K562 (cell line): ENCODE results near the gene CHD2. TPM values are rescaled to one million over a fixed set of nuclear protein-coding genes. Genes with fewer than 3 reads are reported as not detected.

Experiments
- ATAC-seq: fragments of 200-7000 bp; cut with Tn5 transposase; 3 replicates; pipeline ENCODE4 v1.9.1; 2020; ENCODE audit warnings: moderate library complexity
- BruUV-seq: library from RNA; stranded (reverse); fragments of 400-500 nt; replicated peaks from 2 replicates; lab custom pipeline; 2021; lab: Mats Ljungman, UMichigan
- CTCF ChIA-PET: fragments of 300-600 bp; formaldehyde crosslinking; extraction: SDS; loops from one replicate; lab custom pipeline; 2021; ENCODE audit warnings: low intra/inter-chr PET ratio; lab: Yijun Ruan, JAX
- POLR2A ChIA-PET: fragments of 300-600, 350-650 bp; sonication (Branson Sonifier 250); formaldehyde crosslinking; extraction: SDS; loops from one replicate; lab custom pipeline; 2021; ENCODE audit warnings: antibody characterized with exemption, inconsistent platforms; lab: Yijun Ruan, JAX
- DNase-seq, 4 experiments: peaks; one replicate each; pipeline versions ENCODE4 v3.0.0 to v3.0.0-alpha.2; 2011 to 2018; ENCODE audit warnings: low spot score in 3 of 4, mixed read lengths in 3 of 4; ENCODE audit errors: extremely low read depth in 1 of 4
- FAIRE-seq: peaks from 2 replicates; lab custom pipeline; 2011; peaks lifted over from hg19 to GRCh38; lab: Jason Lieb, UNC
- H2AFZ ChIP-seq: 2 replicates; pipeline ENCODE4 v1.6.0; 2011; ENCODE audit warnings: low read depth, low read length, control low read depth, inconsistent platforms
- H3K27ac ChIP-seq: fragments of 200-600 bp; 3 replicates; pipeline ENCODE4 v1.8.0; 2011; ENCODE audit warnings: low read depth, mild to moderate bottlenecking, control low read depth, inconsistent platforms, low read length, moderate library complexity, mixed read lengths; ENCODE audit errors: extremely low read depth
- H3K27me3 ChIP-seq, 2 experiments: fragments of 300-600 bp in 1 of 2; 2 replicates in 1 of 2; 3 replicates in 1 of 2; pipeline versions ENCODE4 v1.6.0 to v1.8.0; 2011; ENCODE audit warnings: inconsistent platforms in 2 of 2, low read length in 2 of 2, mild to moderate bottlenecking in 1 of 2, mixed read lengths in 1 of 2, moderate library complexity in 1 of 2; ENCODE audit not compliant: control insufficient read depth in 2 of 2, insufficient read depth in 2 of 2
- H3K36me3 ChIP-seq: fragments of 300-600 bp; 3 replicates; pipeline ENCODE4 v1.8.0; 2011; ENCODE audit warnings: mild to moderate bottlenecking, low read length, inconsistent platforms; ENCODE audit not compliant: control insufficient read depth, insufficient read depth
- H3K4me1 ChIP-seq, 2 experiments: fragments of 200-600 bp in 1 of 2; replicated peaks in 1 of 2; 2 replicates in 1 of 2; 3 replicates in 1 of 2; pipeline versions ENCODE4 v1.5.1 to v1.8.0; 2011; ENCODE audit warnings: inconsistent platforms in 2 of 2, low read length in 2 of 2, mild to moderate bottlenecking in 1 of 2, mixed read lengths in 1 of 2, moderate library complexity in 1 of 2; ENCODE audit not compliant: control insufficient read depth in 2 of 2, insufficient read depth in 2 of 2
- H3K4me2 ChIP-seq: 2 replicates; pipeline ENCODE4 v1.6.1; 2011; ENCODE audit warnings: low read length, control low read depth, inconsistent platforms, mixed read lengths; ENCODE audit not compliant: insufficient read depth
- H3K4me3 ChIP-seq: fragments of 200-600 bp; sonication (generic), shearing (Covaris generic); 2 replicates; pipeline ENCODE4 v1.5.1; 2016; ENCODE audit warnings: control low read depth, inconsistent platforms
- H3K79me2 ChIP-seq: fragments of 200-600 bp; 3 replicates; pipeline ENCODE4 v1.8.0; 2011; ENCODE audit warnings: low read length, inconsistent platforms; ENCODE audit not compliant: control insufficient read depth, insufficient read depth
- H3K9ac ChIP-seq, 2 experiments: 2 replicates each; pipeline versions ENCODE4 v1.6.0 to v1.6.1; 2011; ENCODE audit warnings: low read depth in 2 of 2, low read length in 2 of 2, control low read depth in 1 of 2, inconsistent platforms in 1 of 2, mild to moderate bottlenecking in 1 of 2, mixed read lengths in 1 of 2; ENCODE audit not compliant: insufficient read depth in 1 of 2
- H3K9me1 ChIP-seq: one replicate; pipeline ENCODE4 v1.6.0; 2011; ENCODE audit warnings: inconsistent platforms, mild to moderate bottlenecking, low read length, moderate library complexity; ENCODE audit not compliant: control insufficient read depth, insufficient read depth
- H3K9me3 ChIP-seq: replicated peaks from 2 replicates; pipeline ENCODE4 v1.5.1; 2011; ENCODE audit warnings: low read depth, low read length, inconsistent platforms; ENCODE audit not compliant: control insufficient read depth, insufficient read depth
- H4K20me1 ChIP-seq: replicated peaks from 2 replicates; pipeline ENCODE4 v1.6.1; 2011; ENCODE audit warnings: low read length, inconsistent platforms, mixed read lengths; ENCODE audit not compliant: control insufficient read depth, insufficient read depth
- ADNP ChIP-seq: fragments of 200-800 bp; sonication (Bioruptor generic); IDR thresholded peaks from 2 replicates; pipeline ENCODE4 v1.6.1; 2016; ENCODE audit warnings: missing genetic modification characterization, missing compliant biosample characterization
- EGR1 ChIP-seq: fragments of 450-650 bp; conservative IDR thresholded peaks from 2 replicates; pipeline ENCODE4 v1.6.1; 2017; ENCODE audit warnings: mild to moderate bottlenecking
- ESRRA ChIP-seq: fragments of 450-650 bp; IDR thresholded peaks from 2 replicates; pipeline ENCODE4 v1.6.1; 2014; ENCODE audit warnings: low read depth, mild to moderate bottlenecking, moderate library complexity, borderline replicate concordance
- FOXJ2 ChIP-seq: fragments of 200-800 bp; sonication (Bioruptor generic); IDR thresholded peaks from 2 replicates; pipeline ENCODE4 v1.6.1; 2016; ENCODE audit warnings: missing genetic modification characterization, missing compliant biosample characterization
- FOXO4 ChIP-seq: fragments of 450-650 bp; formaldehyde crosslinking; IDR thresholded peaks from 2 replicates; pipeline ENCODE4 v1.4.0; 2020; ENCODE audit warnings: mild to moderate bottlenecking, moderate library complexity
- HDAC3 ChIP-seq: fragments of 450-650 bp; IDR thresholded peaks from 2 replicates; pipeline ENCODE4 v1.6.1; 2018; ENCODE audit warnings: borderline replicate concordance, mild to moderate bottlenecking, moderate library complexity; ENCODE audit not compliant: partially characterized antibody
- JUNB ChIP-seq: fragments of 450-650 bp; formaldehyde crosslinking; conservative IDR thresholded peaks from 2 replicates; pipeline ENCODE4 v1.4.0; 2020; ENCODE audit warnings: mild to moderate bottlenecking
- NBN ChIP-seq: fragments of 450-650 bp; IDR thresholded peaks from 2 replicates; pipeline ENCODE4 v1.6.1; 2016; ENCODE audit warnings: low read depth, mild to moderate bottlenecking
- NFATC3 ChIP-seq: fragments of 450-650 bp; IDR thresholded peaks from 2 replicates; pipeline ENCODE4 v1.6.1; 2017; ENCODE audit warnings: mild to moderate bottlenecking
- NFIC ChIP-seq: fragments of 450-650 bp; IDR thresholded peaks from 2 replicates; pipeline ENCODE4 v1.6.1; 2017; ENCODE audit warnings: mild to moderate bottlenecking, inconsistent platforms
- NRF1 ChIP-seq, 2 experiments: fragments of 450-650 bp; IDR thresholded peaks in 1 of 2; conservative IDR thresholded peaks in 1 of 2; 2 replicates each; pipeline ENCODE4 v1.6.1; 2014; ENCODE audit warnings: mild to moderate bottlenecking in 2 of 2
- OTX1 ChIP-seq: fragments of 450-650 bp; formaldehyde crosslinking; IDR thresholded peaks from 2 replicates; pipeline ENCODE4 v1.4.0; 2022; ENCODE audit warnings: mild to moderate bottlenecking
- PPARD ChIP-seq: fragments of 250-450 bp; sonication (Bioruptor Pico); IDR thresholded peaks from 2 replicates; pipeline ENCODE4 v1.8.0; 2022; ENCODE audit warnings: inconsistent platforms, mild to moderate bottlenecking, moderate library complexity
- TBL1XR1 ChIP-seq, 2 experiments: IDR thresholded peaks; 2 replicates each; pipeline ENCODE4 v1.6.1; 2012; ENCODE audit warnings: improper control_type of control experiment in 2 of 2, low read length in 2 of 2, mild to moderate bottlenecking in 1 of 2
- ZNF12 ChIP-seq: sonication (generic); formaldehyde crosslinking; IDR thresholded peaks from 2 replicates; pipeline ENCODE4 v1.4.0; 2020; ENCODE audit warnings: mild to moderate bottlenecking, missing genetic modification reagents
- ZNF212 ChIP-seq: fragments of 450-650 bp; formaldehyde crosslinking; IDR thresholded peaks from 2 replicates; pipeline ENCODE4 v1.4.0; 2020; ENCODE audit warnings: mild to moderate bottlenecking
- ZNF551 ChIP-seq: fragments of 250-450 bp; sonication (Bioruptor Pico); IDR thresholded peaks from 2 replicates; pipeline ENCODE4 v1.5.0; 2021; ENCODE audit warnings: mild to moderate bottlenecking, moderate library complexity
- ZNF766 ChIP-seq: fragments of 200-800 bp; sonication (Bioruptor generic); conservative IDR thresholded peaks from 2 replicates; pipeline ENCODE4 v1.6.1; 2016; ENCODE audit warnings: missing genetic modification characterization, missing compliant biosample characterization
- WGBS: fragments of 100-300 bp; shearing (Covaris generic); methylation state at CpG from one replicate; pipeline ENCODE4 v1.1.6; 2016; ENCODE audit warnings: low coverage, mixed read lengths; ENCODE audit not compliant: insufficient coverage; ENCODE audit errors: missing lambda C conversion rate; 5-methylcytosine and 5-hydroxymethylcytosine counted together
- in situ Hi-C: fragments of 300-500 bp; cut with MboI; formaldehyde crosslinking; loops from 4 replicates; pipeline ENCODE4 v1.15.0; 2018; ENCODE audit warnings: inconsistent platforms, mixed read lengths
- intact Hi-C: fragments of 100-400 bp; cut with micrococcal nuclease; formaldehyde crosslinking; loops from 2 replicates; pipeline ENCODE4 v1.14.2; 2022
- polyA plus RNA-seq, 8 experiments: library from polyadenylated mRNA; depleted of rRNA in 4 of 8; stranded (reverse) in 5 of 8; unstranded in 3 of 8; fragments of >200 nt; fragmentation: Nextera tagmentation in 2 of 8; fragmentation: Illumina TruSeq in 1 of 8; extraction: Ambion mirVana in 2 of 8; extraction: Trizol in 1 of 8; gene quantifications; 2 replicates each; pipeline versions ENCODE4 v1.2.1 to v1.2.3, GENCODE V29; 2011 to 2014; ENCODE audit warnings: inconsistent platforms in 1 of 8, missing spikeins in 1 of 8
- total RNA-seq, 7 experiments: library from RNA; depleted of rRNA in 6 of 7; stranded (reverse); fragments of >200 nt in 6 of 7; fragmentation: Illumina TruSeq in 2 of 7; extraction: Trizol in 2 of 7; gene quantifications; 2 replicates each; pipeline versions ENCODE4 v1.2.1 to v1.2.3, GENCODE V29; 2011 to 2021; ENCODE audit warnings: low replicate concordance in 1 of 7
- TF ChIP-seq, protein P1 (sequence below): fragments of 450-650 bp; formaldehyde crosslinking; IDR thresholded peaks from 2 replicates; pipeline ENCODE4 v1.4.0; 2020; ENCODE audit warnings: mild to moderate bottlenecking, moderate library complexity
- TF ChIP-seq, protein P2 (sequence below): fragments of 250-450 bp; sonication (Bioruptor Pico); IDR thresholded peaks from 2 replicates; pipeline ENCODE4 v1.4.0; 2020; ENCODE audit warnings: mild to moderate bottlenecking

The CHD2 gene
- total and polyA plus RNA-seq, 9 of the 15 experiments (the other 6 are each of a cell fraction or from before 2014, with no cell fraction given), result 38.9 to 70.8 (median 56.2) TPM

- TF ChIP-seq ADNP (tag), result no peak
- TF ChIP-seq TBL1XR1 (IDR thresholded peaks at IDR 0.05; ENCODE audit: low read length in 2 of 2), result no peak
- no peak for TF ChIP-seq JUNB (CRISPR knock-in tag)
- TF ChIP-seq NFATC3, result no peak
- TF ChIP-seq NFIC, result no peak
- TF ChIP-seq ZNF12 (CRISPR knock-in tag), result no peak
- no peak for TF ChIP-seq ZNF212
- no peak for TF ChIP-seq NBN
- no peak for TF ChIP-seq ZNF551 (CRISPR knock-in tag)
- TF ChIP-seq NRF1 (conservative IDR thresholded peaks at IDR 0.05 in 1 of 2, IDR thresholded peaks at IDR 0.05 in 1 of 2), result no peak
- no peak for TF ChIP-seq ESRRA
- TF ChIP-seq OTX1 (CRISPR knock-in tag), result no peak
Measured at GRCh38 chr15:92959219-92959618, 59.1 kb downstream of the CHD2 start (continued).

DNA sequence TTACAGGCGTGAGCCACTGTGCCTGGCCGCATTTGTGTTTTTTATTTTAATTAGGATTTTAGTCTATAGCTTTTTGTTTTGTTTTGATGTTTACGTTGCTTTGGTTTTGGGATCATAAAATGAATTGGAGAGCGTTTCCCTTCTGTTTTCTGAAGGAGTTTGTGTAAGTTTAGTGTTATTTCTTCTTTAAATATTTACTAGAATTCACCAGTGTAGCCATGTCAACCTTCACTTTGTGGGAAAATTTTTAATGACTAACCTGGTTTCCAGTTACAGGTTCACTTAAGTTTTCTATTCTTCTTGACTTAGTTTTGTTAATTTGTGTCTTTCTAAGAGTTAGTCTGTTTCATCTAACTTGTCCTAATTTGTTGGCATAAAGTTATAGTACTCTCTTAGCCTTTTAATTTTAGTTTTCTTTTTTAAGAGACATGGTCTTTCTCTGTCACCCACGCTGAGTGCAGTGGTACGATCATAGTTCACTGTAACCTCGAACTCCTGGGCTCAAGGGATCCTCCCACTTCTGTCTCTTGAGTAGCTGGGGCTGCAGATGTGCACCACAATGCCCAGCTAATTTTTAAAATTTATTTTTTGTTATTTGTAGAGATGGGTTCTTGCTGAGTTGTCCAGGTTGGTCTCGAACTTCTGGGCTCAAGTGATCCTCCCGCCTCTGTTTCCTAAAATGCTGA is 61.0 kb downstream of the CHD2 start:
- Histone ChIP-seq H3K9me3 (no peaks in the 10 kb centered on the region), H3K4me1 (no peaks in the 10 kb centered on the region), H3K27me3 (no peaks in the 10 kb centered on the region), H3K9me1 (no peaks in the 10 kb centered on the region), H3K79me2 (peaks cover 45% of the 10 kb centered on the region), H3K4me3 (no peak overlapping the region), H3K9ac (no peak overlapping the region), H2AFZ (no peak overlapping the region), H4K20me1 (no peaks in the 10 kb centered on the region), H3K4me2 (no peak overlapping the region), H3K27ac (no peak overlapping the region), H3K36me3 (peaks cover 80% of the 10 kb centered on the region)
- BruUV-seq, result no TSS peak
- ChIA-PET CTCF (no interaction called here), POLR2A (interaction anchor here (1.4 kb wide), 1 partner anchor 157 kb away, joined by 4 read pairs; no protein-coding TSS in a partner anchor)
- WGBS, result 91% methylated on average over 9 of the region's 9 CpGs
- intact Hi-C loops, result no loop called here
- TF ChIP-seq, protein P1, sequence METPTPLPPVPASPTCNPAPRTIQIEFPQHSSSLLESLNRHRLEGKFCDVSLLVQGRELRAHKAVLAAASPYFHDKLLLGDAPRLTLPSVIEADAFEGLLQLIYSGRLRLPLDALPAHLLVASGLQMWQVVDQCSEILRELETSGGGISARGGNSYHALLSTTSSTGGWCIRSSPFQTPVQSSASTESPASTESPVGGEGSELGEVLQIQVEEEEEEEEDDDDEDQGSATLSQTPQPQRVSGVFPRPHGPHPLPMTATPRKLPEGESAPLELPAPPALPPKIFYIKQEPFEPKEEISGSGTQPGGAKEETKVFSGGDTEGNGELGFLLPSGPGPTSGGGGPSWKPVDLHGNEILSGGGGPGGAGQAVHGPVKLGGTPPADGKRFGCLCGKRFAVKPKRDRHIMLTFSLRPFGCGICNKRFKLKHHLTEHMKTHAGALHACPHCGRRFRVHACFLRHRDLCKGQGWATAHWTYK (CRISPR knock-in tag), result no peak
- TF ChIP-seq, protein P2, sequence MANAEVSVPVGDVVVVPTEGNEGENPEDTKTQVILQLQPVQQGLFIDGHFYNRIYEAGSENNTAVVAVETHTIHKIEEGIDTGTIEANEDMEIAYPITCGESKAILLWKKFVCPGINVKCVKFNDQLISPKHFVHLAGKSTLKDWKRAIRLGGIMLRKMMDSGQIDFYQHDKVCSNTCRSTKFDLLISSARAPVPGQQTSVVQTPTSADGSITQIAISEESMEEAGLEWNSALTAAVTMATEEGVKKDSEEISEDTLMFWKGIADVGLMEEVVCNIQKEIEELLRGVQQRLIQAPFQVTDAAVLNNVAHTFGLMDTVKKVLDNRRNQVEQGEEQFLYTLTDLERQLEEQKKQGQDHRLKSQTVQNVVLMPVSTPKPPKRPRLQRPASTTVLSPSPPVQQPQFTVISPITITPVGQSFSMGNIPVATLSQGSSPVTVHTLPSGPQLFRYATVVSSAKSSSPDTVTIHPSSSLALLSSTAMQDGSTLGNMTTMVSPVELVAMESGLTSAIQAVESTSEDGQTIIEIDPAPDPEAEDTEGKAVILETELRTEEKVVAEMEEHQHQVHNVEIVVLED (CRISPR knock-in tag), result no peak
- TF ChIP-seq HDAC3, result no peak
- no peak for TF ChIP-seq EGR1
- TF ChIP-seq FOXJ2 (tag), result no peak
- TF ChIP-seq PPARD (CRISPR knock-in tag), result no peak
- TF ChIP-seq ZNF766 (CRISPR knock-in tag), result no peak
- no peak for TF ChIP-seq FOXO4
- no peak for ATAC-seq
- in situ Hi-C loops, result no loop called here
- FAIRE-seq, result no peak
- DNase-seq, result no peak
